ENCODE measurements around the gene HNRNPA0.

GRCh38 chr5:137706841-137707240 lies 47.3 kb downstream of the HNRNPA0 start:
- no peak for TF ChIP-seq POLR2AphosphoS5 (IDR thresholded peaks at IDR 0.05; ENCODE audit: low read depth, low read length)
- no peak for TF ChIP-seq TAF1 (IDR thresholded peaks at IDR 0.05; ENCODE audit: borderline replicate concordance, insufficient read depth, low read length)
- no peak for TF ChIP-seq FOXP2 (optimal IDR thresholded peaks at IDR 0.05; ENCODE audit: borderline replicate concordance, extremely low read depth, extremely low read length, insufficient read depth)
- no peak for TF ChIP-seq REST (IDR thresholded peaks at IDR 0.05; ENCODE audit: insufficient read depth in 1 of 2, low read depth in 2 of 2, low read length in 2 of 2)
